GM19452 (cell line): ENCODE data around the gene ZNRF2.
A peak's percentile ranks its signal among the peaks of the same experiment; 100 is the strongest.

Experiments used
- ATAC-seq: cut with Tn5 transposase; IDR thresholded peaks from one replicate; pipeline ENCODE4 v1.9.1; 2021; ENCODE audit not compliant: unreplicated experiment

The ZNRF2 gene

GRCh38 chr7:30320392-30320791, 36.0 kb downstream of the ZNRF2 start:
- no peak for ATAC-seq

GRCh38 chr7:30321089-30321881, 36.9 kb downstream of the ZNRF2 start:
- ATAC-seq: no peak

DNA sequence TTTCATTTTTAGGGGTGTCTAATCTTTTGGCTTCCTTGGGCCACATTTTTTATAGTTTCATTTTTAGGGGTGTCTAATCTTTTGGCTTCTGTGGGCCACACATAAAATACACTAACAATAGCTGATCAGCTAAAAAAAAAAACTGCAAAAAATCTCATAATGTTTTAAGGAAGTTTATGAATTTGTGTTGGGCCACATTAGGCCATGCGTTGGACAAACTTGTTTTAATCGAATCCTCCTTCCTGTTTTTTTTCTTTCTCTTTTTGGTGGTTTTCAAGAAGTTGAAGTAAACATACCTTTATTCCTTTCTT, 37.4 kb downstream of the ZNRF2 start:
- ATAC-seq: no peak

- ATAC-seq: peak; percentile 74
These were observed 38.0 kb downstream of the ZNRF2 start for GRCh38 chr7:30322271-30323005.

GRCh38 chr7:30323006-30323355, 38.6 kb downstream of the ZNRF2 start:
- peak; percentile 53 for ATAC-seq

DNA sequence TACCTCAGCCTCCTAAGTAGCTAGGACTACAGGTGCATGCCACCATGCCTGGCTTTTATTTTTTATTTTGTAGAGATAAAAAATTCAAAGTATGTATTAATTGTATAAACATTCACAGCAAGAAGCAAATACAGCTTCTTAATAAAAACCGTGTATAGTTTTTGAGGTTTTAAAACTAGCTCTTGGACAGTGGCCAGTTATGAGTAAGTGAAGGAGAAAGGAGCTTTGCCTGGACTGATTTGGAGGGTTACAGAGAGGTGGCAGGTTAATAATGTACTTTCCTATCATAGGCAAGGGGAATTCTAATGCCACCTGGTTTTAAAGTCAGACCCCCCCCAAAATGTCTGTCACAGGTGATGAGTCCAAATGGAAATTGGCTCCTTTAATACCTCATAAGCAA, 43.4 kb downstream of the ZNRF2 start:
- ATAC-seq: no peak

GRCh38 chr7:30328381-30328780, 44.0 kb downstream of the ZNRF2 start:
- ATAC-seq: no peak

DNA sequence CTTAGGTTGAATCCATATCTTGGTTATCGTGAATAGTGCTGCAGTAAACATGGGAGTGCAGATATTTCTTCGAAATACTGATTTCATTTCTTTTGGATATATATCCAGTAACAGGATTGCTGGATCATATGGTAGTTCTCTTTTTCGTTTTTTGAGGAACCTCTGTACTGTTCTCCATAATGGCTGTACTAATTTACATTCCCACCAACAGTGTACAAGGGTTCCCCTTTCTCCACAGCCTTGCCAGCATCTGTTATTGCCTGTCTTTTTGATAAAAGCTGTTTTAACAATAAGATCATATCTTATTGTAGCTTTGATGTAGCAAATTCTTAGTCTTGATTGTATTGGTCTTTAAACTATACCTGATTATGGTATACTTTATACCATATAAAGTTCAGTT, 45.3 kb downstream of the ZNRF2 start:
- no peak for ATAC-seq

DNA sequence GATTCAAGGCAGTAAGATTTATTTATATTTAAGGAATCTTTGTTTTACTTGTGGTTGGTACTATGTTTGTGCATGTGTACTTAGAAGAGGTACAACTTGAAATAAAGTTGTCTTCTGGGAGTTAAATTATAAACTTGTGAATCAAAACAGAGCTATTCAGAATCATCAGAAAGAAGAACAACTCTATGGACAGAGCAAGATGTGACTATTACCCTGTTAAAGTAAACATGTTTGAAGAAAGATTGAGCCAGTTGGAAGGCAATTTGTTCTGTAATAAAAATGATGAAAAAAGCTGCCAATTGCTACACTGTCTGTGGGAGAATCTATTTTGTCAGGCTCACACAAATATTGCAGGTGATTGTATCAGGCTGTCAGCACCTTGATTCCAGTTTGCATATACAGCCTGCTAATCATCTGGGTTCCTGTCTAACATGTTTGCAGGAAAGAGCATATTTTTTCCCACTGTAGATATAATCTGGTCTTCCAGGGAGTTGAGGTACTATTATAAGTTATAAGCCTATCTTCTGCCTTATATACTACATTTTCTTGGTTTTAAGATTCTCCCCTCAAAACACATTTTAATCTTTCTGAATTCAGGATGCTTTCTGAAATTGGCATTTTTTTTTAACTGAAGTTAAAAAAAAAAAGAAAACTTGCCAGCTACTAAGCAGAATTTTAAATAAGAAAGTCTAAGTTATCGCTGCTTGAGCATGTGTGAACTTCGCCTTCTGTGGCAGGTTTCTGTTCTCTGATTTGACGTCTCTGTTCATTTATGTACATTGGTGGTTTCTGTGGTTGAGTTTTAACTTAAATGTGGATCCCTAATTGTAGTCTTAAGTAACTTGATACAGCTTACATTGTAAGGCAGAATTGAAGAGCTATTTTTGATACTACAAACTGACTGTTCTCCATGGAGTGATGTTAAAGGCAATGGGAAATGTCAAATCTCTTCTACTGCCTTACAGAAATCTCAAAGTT, 46.0 kb downstream of the ZNRF2 start:
- ATAC-seq: peak; percentile 75

DNA sequence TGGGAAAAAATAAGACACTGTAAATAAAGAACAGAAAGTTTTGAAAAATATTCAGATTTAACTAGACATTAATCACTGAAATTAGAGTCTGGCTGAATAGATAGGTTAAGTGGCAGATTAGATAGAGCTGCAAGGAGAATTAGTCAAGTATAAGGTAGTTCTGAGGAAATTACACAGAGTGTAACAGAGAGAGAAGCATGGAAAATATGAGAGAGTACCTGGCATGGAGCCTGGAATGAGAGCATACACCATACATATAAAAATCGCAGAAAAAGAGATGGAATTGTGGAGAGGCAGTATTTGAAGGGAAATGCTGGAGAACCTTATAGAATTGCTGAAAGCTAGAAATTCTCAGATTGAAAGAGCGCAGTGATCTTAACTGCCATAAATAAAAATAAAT, 46.9 kb downstream of the ZNRF2 start:
- no peak for ATAC-seq

- ATAC-seq: no peak
These were observed 48.2 kb downstream of the ZNRF2 start for GRCh38 chr7:30332549-30332948.

DNA sequence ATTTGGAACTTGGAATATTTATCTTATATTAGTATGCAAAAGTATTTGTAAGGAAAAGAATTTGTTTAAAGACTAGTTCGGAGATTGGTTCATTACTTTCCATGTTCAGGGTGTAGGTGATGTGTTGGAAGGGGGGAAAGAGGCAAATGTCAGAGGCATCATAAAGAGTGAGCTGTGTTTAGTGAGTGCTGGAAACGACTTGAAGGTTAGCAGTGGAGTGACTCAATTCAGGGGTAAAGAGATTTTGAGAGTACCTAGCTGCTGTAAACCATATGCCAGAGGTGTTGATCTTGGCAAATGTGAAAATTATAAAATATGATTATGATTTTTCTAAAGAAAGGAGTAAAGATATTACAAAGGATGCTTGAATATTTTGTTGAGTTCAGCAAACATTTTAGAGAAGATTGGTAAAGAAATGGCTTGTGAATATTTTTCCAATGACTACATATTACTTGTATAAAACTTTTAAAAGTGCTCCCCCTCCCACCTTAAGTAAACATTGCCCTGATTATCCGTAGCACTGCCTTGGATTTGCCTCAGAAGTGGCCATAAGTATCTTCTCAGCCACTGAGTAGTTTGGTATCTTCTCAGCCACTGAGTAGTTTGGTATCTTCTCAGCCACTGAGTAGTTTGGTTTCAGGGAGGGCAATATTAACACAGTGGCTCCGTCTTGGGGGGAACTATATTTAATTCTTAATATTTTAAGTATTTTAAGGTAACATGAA, 51.5 kb downstream of the ZNRF2 start:
- ATAC-seq: no peak

GRCh38 chr7:30344513-30344912, 60.1 kb downstream of the ZNRF2 start:
- no peak for ATAC-seq

- peak; percentile 23 for ATAC-seq
These were observed 63.1 kb downstream of the ZNRF2 start for GRCh38 chr7:30347226-30348082.

- ATAC-seq: peak; percentile 81
These were observed 63.7 kb downstream of the ZNRF2 start for GRCh38 chr7:30348083-30348560.

DNA sequence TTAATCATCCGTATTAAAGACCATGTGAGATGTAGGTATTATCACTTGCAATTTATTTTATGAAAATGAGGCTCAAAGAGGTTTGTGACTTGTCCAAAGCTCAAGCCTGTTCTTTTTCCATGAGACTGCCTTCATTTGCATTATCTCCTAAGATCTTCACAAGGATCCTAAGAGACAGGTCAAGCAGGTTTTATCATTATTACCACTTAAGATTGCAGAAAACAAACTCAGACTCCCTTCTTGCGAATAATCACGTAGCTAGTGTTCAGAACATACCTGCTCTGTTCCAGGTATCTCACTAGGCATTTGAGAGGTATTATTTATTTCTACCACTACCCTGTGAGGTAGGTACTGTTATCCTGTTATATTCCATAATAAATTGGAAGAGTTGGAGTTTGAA, 64.8 kb downstream of the ZNRF2 start:
- ATAC-seq: no peak

- ATAC-seq: no peak
These were observed 65.4 kb downstream of the ZNRF2 start for GRCh38 chr7:30349816-30350215.

DNA sequence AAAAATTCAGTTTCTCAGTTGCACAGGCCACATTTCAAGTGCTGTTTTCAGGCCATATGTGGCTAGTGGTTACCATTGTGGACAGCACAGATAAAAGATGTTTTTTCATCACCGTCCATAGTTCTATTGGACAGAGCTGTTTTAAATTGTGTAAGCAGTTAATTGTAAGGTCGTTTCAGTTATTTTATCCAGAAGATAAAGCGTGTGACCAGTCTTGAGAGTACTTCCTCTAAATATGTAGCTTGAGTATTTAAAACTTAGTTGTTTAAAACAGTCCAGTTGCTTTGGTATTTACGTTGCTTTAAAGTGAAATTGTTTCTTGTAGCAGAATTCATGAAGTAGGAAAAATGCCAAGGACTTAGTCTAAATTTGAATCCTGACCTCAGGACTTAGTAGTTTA, 66.9 kb downstream of the ZNRF2 start:
- no peak for ATAC-seq

- no peak for ATAC-seq
These were observed 67.3 kb downstream of the ZNRF2 start for GRCh38 chr7:30351724-30352123.

DNA sequence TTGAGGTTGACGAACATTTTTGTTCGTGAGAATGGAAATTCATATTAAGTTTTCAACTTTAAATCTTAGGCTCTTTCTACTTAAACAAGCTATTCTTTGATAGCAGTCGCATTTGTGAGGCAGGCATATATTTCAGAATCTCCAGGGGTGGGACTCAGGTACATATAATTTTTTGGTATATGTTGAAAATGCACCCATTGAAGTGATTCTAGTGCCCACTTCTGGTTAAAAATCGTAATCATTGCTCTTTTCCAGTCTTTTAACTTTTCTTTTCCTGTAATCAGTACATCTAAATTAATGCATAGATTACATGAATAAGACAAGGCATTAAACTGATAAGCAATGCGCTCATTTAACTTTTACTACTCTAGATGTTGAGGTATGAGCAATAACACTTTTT, 67.8 kb downstream of the ZNRF2 start:
- no peak for ATAC-seq
